GM18502 (cell line): ENCODE measurements around the gene CAD.
A peak's percentile ranks its signal among the peaks of the same experiment; 100 is the strongest.
"Not testable (repeated sequence)": the region's sequence is repeated elsewhere in the genome, so short reads cannot be mapped to it uniquely, and the experiment has no call there.

Experiments
- ATAC-seq: cut with Tn5 transposase; IDR thresholded peaks from one replicate; pipeline ENCODE4 v1.9.1; 2021; ENCODE audit warnings: mild to moderate bottlenecking; ENCODE audit not compliant: unreplicated experiment, poor library complexity

Gene CAD

GRCh38 chr2:27250652-27251379, 33.6 kb downstream of the CAD start:
- no peak for ATAC-seq

DNA sequence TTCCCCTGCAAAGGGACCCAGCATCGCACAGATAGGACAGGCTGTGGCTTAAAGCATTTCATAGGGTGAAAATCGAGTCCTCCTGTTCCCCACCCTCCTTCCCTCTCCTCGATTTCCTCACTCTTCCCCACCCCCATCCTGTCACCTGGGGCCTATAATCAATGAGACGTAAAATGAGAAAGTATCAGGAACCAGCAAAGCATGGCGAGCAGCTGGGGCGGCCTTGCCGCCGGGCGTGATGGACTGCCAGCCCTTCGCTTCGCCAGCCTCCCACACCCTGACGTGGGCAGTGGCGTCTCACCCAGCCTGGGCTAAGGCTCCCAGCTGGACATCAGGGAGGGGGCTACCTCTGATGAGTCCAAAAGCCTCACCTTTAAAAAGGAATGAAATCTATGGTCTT, 34.6 kb downstream of the CAD start:
- no peak for ATAC-seq

DNA sequence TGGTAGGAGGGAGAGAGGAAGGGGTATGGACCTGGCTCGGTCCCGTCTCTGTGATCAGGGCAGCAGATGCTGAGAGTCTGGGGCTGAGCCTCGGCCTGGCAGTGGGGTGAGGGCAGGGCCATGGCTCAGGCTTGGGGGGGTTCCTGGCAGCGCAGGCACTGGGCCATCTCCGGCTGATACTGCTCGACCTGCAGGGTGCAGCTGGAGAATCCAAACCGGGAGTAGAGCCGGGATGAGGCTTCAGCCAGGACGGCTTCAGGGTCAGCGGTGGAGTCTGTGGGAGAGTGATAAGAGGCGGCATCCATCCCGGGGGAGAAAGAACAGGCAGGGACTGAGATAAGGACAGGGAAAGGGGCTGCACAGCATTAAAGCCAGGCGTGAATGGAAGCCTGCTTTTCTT, 38.0 kb downstream of the CAD start:
- no peak for ATAC-seq

DNA sequence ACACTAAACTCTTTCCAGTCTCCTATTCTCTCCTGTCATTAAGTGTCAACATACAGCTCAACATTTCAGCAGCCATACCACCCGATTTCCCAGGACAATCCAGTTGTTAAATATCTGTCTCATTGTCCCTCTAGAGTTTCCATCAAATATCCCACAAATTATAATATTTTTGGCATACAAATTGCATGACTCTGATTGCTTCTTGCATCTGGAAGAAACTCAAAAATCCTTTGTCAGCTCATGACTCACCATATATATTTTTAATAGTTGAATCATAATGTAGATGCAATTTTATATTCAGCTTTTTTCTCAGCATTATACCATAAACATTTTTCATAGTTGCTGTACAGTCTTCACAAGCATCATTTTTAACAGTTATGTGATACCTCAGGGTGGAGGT, 38.5 kb downstream of the CAD start:
- no peak for ATAC-seq

GRCh38 chr2:27256855-27257454, 39.8 kb downstream of the CAD start:
- ATAC-seq: no peak

DNA sequence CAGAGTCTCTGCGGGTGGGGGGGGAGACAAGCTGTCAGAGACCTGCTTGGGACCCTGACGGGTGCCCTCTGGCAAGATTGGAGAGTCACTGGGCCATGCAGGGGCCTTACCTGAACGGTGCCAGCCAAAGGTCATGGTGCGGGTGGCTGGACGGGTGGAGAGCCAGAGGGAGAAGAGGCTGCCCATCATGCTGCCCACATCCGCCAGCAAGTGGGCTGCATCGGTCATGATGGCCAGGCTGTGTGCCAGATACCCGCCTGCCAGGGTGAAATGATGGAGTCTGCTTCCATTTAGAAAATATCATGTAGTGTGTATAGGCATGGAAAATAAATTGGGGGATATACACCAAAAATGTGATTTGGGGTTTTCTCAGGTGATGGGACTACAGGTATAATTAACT, 40.9 kb downstream of the CAD start:
- ATAC-seq: no peak

- ATAC-seq: no peak
These were observed 44.2 kb downstream of the CAD start for GRCh38 chr2:27261241-27261925.

DNA sequence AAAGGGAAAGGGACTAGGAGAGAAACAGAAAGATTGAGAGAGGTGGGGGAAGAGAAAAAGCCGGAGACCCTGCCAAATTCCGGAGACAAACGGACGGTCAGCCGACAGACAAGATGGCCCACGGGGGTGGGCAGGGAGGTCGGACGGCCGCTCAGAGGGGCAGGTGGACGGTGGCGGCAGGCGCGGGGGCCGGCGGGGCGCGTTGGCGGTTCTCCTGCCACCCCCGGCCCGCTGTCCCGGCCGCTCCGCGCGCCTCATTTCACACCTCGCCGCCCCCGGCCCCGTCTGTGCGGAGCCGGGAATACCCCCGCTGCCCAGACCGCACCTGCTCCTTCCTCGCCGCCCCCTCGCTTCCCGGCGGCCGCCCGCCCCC, 44.7 kb downstream of the CAD start:
- ATAC-seq: no peak

DNA sequence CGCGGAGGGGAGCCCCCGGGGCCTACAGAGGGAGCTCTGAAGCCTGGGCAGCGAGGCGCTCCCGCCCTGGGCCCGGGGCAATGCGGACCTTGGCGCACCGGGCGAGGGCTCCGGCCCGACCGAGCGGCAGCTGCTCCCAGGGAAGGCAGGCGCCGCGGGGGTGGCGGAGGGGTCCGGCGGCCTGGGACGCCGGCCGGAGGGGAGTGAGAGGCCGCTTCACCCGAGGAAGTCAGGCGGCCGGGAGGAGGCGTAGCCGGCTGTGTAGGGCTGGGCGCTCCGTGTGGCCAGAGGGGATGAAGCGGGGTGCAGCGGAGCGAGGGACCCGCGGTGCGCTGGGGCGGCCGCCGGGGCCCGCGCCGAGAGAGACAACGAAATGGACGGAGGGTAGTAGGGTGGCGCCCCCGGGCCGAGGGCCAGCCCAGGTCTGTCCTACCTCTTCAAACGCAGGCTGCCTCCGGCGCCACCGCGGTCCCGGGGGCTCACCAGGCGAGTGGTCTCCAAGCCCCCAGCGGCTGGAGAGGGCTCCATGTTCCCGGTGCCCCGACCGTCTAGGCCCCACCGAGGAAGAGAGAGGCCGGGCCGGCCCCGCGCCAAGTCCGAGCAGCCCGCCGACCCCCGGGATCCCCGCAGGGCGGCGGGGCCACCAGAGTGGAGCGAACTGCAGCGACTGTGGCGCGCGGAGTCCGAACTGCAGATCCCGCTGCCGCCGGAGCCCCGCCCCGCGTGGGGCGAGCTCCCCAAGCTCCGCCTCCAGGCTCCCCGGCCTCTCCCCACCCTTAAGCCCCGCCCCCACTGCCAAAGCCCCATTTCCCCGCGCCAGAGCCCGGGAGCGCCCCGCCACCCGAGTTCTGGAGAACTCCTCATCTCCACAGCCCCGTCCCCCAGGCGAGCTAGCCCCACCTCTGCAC, 45.5 kb downstream of the CAD start, which contains the start of gene SLC30A3:
TSS of gene SLC30A3 (minus strand) at position 669 of the 908 bp plus-strand sequence. CDS start at position 528, 141 bp downstream.
- ATAC-seq: no peak

GRCh38 chr2:27263287-27264252, 46.4 kb downstream of the CAD start:
- ATAC-seq: no peak

DNA sequence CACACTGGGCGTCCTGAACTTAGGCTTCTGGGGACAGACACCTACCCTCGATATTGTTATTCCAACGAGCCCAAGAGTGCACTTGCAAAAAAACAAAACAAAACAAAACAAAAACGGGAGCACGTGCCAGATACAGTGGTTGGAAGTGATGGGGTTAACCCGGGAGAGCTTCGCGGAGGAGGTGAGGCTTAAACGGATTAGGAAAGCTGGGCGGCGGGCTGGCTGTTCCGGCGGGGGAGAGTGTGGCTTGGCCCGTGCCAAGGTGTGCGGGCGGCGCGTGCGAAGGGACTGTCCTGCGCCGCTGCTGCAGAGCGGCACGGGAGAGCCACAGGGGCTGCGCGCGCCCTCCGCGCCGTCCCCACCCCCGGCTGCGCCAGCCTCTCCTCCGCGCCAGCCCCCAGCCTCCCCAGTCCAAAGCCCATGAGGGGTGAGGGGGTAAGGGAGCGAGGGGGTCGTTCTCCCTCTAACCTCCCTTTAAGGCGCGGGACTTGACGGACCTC, 47.1 kb downstream of the CAD start:
- ATAC-seq: peak; percentile 24

DNA sequence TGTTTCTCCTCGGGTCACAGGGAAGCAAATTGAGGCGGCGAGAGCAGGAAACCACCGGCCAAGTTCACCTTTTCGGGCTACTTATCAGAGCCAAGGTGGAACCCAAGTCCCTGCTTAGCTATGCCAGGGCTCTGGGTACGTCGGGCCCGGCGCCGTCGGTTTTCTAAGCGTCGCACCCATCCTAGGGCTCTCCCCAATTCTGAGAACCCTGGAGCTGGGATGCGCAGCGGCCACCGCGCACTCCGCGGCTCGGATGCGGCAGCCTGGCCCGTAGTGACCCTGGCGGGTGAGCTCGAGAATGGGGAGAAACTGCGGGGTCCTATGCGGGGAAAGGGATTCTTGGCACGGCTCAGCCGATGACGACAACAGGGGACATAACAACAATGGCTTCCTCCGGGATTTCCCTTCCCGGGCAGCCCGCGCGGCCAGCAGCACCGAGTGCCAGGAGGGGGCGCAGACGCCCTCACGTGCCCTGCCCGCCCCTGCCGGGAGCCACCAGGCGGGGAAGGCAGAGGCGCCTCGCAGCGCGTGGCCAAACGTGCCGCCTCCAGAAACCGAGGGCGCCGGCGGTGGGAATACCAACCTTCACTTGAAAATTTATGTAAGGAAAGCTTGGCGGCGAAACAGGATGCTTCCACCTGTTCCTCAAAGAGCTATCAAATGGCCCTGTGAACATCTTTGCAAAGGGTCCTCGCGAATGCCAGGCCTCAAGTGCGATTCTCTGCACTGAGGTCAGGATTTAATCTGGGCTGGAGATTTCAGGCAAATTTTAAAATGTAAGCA, 47.8 kb downstream of the CAD start:
- ATAC-seq: peak; percentile 55

DNA sequence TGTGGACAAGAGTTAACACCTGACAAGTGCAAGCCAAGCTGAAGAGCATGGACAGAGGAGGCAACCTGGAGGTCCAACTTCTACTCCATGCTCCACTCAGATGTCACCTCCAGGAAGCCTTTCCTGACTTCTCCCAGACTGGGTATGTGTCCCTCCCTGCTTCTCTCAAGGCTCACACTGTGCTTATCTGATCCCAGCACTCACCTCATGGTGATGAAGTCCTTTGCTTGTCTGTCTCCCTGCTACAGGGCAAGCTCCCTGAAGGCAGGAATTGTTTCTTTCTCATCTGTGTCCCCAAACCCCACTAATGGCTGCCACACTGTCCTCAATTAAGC, 48.3 kb downstream of the CAD start:
- ATAC-seq: no peak

- ATAC-seq: not testable (repeated sequence)
These were observed 51.1 kb downstream of the CAD start for GRCh38 chr2:27268296-27268695.

GRCh38 chr2:27270131-27270530, 53.0 kb downstream of the CAD start:
- ATAC-seq: no peak

GRCh38 chr2:27270670-27271069, 53.5 kb downstream of the CAD start:
- ATAC-seq: no peak

DNA sequence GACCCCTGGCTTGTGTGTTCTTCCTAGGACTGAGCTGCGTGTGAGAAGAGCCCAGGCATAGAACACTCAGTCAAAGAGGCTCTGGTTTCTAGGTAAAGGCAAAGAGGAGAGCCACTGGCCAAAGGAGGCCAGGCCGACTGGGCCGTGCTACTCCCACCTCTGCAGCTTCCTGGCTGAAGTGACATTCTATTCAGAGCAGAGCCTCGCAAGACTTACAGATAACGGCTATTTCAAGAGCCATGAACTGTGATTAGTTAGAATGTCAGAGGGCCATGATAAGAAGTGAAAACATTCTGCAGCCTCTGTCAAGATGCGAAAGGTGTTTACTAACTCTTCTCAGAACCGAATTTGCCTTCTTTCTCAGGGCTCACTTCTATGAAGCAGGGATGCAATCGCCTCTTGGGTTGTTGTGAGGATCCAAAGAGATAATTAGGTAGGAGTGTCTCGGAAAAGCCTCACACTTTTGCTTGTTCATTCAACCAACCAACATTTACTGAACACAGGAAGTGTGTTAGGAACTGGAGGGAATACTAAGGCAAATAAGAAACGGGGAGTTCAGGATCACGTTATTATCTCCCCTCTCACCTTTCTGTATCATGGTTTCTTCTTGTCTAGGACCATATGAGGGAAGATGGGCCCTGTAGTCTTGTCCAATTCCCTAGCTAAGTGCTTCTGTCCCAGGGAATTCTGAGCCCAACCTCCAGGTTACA, 54.6 kb downstream of the CAD start:
- no peak for ATAC-seq
